Fibroblast of upper back skin (primary cell): ENCODE data around the gene ZNF865.

Experiments
- DNase-seq: peaks from one replicate; pipeline ENCODE4 v3.0.0-alpha.2; 2013

Gene ZNF865

DNA sequence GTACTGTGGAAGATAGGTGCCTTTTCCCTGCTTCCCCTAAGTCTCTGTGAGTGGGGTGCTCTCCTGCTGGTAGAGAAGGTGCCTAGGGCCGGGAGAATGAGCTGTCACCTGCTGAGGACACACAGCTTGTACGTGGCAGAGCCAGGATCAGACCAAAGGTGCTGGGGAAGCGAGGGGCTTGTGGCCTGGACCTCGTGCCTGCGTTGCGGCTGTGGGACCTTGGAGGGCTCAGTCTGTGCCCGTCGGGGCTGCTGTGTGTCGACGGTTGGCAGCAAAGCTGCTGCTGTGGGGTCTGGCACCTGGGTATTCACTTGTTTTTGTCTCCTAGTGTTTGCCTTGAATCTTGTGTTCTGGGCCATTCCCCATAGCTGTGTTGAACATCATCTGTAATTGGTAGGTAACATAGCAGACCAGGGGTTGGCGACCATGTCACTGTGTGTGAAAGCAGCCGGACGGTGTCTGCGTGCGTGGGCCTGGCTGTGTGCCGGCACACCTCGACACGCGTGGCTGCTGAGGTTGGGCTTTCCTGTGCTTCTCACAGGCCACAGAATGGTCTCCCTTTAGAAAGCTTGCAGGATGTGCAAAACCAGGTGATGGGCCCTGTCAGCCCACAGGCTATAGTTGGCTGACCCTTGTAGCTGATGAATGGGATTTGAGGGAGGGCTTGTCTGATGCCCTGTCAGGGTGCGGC is 58.5 kb downstream of the ZNF865 start:
- DNase-seq = no peak

DNA sequence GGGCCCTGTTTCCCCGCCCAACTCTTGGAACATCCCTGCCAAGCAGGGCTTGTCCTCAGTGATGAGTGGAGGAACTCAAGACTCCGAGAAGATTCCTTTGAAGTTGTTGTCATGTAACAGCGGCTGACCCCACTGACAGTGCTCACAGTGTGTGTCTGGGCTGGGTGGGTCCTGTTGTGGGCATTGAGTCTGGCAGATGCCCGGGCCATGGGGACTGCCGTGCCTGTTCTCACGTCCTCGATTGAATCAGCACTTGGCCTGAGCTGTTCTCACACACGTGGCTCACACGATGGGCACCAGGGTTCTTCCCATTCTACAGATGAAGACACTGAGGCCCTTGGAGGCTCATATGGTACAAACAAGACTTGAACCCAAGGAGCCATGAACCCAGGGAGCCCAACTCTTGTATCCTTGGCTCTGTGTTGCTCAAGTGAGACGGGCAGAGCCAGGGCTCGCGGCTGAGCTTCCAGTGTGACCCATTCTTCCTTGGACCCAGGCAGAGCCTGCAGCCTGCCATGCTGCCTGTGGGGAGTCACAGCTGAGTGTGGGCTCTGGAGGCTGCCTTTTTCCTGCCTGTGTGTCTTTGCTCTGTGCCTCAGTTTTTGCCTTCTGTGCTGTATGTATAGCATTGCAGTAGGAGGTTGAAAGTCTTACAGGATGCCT is 61.0 kb downstream of the ZNF865 start:
- DNase-seq = no peak
